ENCODE measurements around the gene MISP.
"Not testable (repeated sequence)": the region's sequence is repeated elsewhere in the genome, so short reads cannot be mapped to it uniquely, and the experiment has no call there.

The MISP gene

GRCh38 chr19:725461-726089 is 25.3 kb upstream of the MISP start:
- DNase-seq = no peak

GRCh38 chr19:726993-727956 is 23.6 kb upstream of the MISP start:
- no peak for DNase-seq

GRCh38 chr19:728011-728410 is 22.9 kb upstream of the MISP start:
- no peak for DNase-seq

- DNase-seq = not testable (repeated sequence)
Observed at GRCh38 chr19:729564-729963, 21.3 kb upstream of the MISP start.

GRCh38 chr19:729965-730668 is 20.8 kb upstream of the MISP start:
- DNase-seq = no peak

GRCh38 chr19:731000-731399 is 19.9 kb upstream of the MISP start:
- DNase-seq = no peak

- no peak for DNase-seq
Observed at GRCh38 chr19:732148-733069, 18.5 kb upstream of the MISP start.

GRCh38 chr19:734716-735115 is 16.2 kb upstream of the MISP start:
- DNase-seq = no peak

- DNase-seq = no peak
Observed at GRCh38 chr19:736125-736524, 14.8 kb upstream of the MISP start.

GRCh38 chr19:737591-738093 is 13.3 kb upstream of the MISP start:
- peak; percentile 61 for DNase-seq

GRCh38 chr19:738509-739128 is 12.3 kb upstream of the MISP start:
- no peak for DNase-seq

GRCh38 chr19:739998-740715 is 10.8 kb upstream of the MISP start:
- DNase-seq = no peak

GRCh38 chr19:740816-741505 is 10.0 kb upstream of the MISP start:
- DNase-seq = not testable (repeated sequence)

- no peak for DNase-seq
Observed at GRCh38 chr19:741506-742131, 9.3 kb upstream of the MISP start.

- no peak for DNase-seq
Observed at GRCh38 chr19:742540-743075, 8.3 kb upstream of the MISP start.

GRCh38 chr19:743168-743687 is 7.7 kb upstream of the MISP start:
- DNase-seq = no peak

- DNase-seq = not testable (repeated sequence)
Observed at GRCh38 chr19:745138-745537, 5.8 kb upstream of the MISP start.

- DNase-seq = no peak
Observed at GRCh38 chr19:746208-746819, 4.6 kb upstream of the MISP start.

GRCh38 chr19:746956-747355 is 4.0 kb upstream of the MISP start:
- no peak for DNase-seq
